T-helper 1 cell treated with Interleukin-12 subunit alpha and Interleukin-12 subunit beta and Interleukin-4 antibody, amounts not matched to agents 30 ng/mL and 1 ng/mL, for 36 hours (primary cell): ENCODE measurements around the gene ANAPC5. TPM values are rescaled to one million over a fixed set of nuclear protein-coding genes. Genes with fewer than 3 reads are reported as not detected.

ENCODE experiments used
- intact Hi-C: fragments of 100-400 bp; cut with micrococcal nuclease; formaldehyde crosslinking; loops from one replicate; pipeline ENCODE4 v1.15.1; 2024
- total RNA-seq: library from RNA; stranded (reverse); gene quantifications from 2 replicates; pipeline ENCODE4 v1.2.3, GENCODE V29; 2022

Gene ANAPC5
- total RNA-seq, 1 donor from 2014 or later, result 124 TPM

DNA sequence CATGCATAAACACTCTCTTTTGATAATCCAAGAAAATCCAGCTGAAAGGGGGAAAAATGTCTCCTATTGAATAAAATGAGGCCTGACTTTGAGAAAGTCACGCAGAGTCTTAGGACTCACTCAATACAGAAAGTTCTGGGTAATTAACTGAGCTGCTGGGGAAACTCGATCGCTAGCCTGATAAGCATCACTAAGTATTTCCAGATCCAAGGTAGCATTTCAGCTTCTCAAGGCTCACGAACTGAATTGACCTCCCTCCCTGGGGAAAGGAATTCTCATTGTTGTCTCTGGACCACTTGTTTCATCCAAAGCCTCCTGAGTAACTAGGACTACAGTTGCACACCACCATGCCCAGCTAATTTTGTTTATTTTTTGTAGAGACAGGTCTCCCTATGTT is 13.8 kb upstream of the ANAPC5 start:
- intact Hi-C loops, result no loop called here

DNA sequence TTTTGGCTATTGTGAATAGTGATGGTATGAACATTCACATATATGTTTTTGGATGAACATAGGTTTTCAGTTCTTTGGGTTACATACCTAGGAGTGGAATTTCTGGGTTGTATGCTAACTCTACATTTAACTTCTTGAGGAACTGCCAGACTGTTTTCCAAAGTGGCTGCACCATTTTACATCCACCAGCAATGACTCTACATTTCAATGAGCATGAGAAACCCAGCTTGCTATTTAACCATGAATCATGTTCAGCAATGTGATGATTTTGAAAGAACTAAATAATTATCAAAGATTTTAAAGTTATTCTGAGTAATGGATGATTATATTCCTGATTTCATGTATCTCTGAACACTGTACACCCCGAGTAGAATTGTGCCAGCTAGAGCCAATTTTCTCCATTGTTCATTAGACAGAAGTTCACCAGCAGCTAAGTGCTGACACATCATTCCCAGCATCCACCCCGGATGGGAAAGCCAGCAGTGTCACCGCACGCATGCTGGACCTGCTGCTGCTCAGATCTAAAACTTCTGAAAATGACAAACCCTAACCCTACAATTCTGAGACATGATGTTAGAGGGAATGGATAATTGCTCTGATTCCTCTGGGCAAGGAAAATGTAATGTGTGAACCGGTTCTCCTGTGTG is 13.3 kb upstream of the ANAPC5 start:
- intact Hi-C loops, result no loop called here

DNA sequence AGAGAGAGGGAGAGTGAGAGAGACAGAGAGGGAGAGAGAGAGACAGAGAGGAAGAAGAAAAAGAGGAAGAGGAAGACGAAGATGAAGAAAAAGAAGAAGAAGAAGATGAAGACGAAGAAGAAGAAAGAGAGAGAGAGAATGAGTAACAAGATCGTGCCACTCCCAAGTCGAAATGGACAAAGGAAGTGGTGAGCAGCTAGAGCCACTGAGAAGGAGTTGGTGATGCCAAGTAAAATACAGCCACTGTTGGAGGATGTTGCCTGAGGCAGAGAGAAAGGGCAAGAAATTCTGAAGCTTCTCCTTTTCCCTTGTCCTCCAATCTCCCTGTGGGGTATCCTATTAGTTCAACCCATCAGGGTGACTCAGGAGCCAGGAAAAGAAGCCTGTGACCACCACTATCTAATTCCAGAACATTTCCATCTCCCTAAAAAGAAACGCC is 12.5 kb upstream of the ANAPC5 start:
- intact Hi-C loops, result no loop called here

DNA sequence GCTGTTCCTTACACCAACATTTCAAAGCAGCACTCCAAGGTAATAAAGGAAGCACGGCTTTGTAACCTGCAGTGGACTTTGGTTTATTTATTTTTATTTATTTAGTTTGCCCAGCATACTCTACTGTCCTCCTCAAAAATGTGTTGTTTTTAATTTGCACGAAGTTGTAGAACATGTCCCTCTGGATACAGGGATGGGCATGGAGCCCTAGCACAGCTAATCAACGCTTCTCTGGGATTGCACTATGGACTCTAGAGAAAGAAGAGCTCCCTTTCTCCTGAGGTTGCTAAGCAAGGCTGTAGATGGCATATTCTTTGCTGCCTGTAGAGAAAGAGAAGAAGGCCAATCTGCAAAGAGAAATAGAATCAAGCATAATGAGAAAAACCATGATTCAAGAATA is 5.9 kb upstream of the ANAPC5 start:
- intact Hi-C loops, result no loop called here

DNA sequence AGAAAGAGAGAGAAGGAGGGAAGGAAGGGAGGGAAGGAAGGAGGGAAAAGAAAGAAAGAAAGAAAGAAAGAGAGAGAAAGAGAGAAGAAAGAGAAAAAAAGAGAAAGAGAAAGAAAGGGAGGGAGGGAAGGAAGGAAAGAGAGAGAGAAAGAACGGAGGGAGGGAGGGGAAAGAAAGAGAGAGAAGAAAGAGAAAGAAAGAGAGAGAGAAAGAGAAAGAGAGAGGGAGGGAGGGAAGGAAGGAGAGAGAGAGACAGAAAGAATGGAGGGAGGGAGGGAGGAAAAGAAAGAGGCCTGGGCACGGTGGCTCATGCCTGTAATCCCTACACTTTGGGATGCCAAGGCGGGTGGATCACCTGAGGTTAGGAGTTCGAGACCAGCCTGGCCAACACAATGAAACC is 5.1 kb upstream of the ANAPC5 start:
- intact Hi-C loops, result no loop called here

DNA sequence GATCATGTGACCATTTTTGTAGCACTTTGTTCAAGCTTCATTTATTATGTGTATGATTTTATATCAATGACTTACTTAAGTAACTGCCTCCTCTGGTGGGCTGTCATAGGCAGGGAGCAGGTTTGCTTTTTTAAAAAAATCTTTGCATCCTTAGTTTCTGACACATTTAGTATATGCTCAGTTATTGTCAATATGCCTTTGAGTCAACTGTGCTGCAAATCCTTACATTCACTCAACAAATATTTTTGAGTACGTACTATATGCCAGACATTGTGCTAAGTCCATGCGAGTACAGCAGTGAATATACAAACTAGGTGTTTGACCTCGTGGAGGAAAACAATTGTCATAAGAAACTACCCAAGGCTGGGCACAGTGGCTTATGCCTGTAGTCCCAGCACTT is 4.4 kb upstream of the ANAPC5 start:
- intact Hi-C loops, result no loop called here

DNA sequence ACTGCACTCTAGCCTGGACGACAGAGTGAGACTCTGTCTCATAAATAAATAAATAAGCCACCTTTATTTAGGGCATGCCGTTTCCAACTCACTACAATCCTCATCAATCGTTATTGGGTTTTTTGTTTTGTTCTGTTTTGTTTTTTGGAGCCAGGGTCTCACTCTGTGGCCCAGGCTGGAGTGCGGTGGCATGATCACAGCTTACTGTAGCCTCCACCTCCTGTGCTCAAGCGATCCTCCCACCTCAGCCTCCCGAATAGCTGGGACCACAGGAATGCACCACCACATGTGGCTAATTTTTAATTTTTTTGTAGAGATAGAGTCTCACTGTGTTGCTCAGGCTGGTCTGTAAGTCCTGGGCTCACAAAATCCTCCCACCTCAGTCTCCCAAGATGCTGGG is 3.6 kb upstream of the ANAPC5 start:
- intact Hi-C loops, result no loop called here

DNA sequence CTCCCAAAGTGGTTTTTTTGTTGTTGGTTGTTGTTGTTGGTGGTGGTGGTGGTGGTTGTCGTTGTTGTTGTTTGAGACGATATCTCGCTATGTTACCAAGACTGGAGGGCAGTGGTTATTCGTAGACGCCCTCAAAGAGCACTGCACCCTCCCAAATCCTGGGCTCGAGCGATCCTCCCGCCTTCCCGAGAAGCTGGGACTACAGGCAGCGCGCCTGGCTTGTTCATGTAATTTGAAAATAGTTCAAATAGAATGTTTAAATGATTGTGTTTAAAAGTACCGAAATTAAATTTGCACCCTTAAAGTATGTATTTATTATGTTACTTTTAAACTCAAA is 439 bp upstream of the ANAPC5 start:
- intact Hi-C loops, result loop anchor here (1.0 to 5.0 kb wide), 11 partner anchors 18 to 1100 kb away; partner anchors contain the start of genes CAMKK2, RHOF, RNF34 and VPS33A

DNA sequence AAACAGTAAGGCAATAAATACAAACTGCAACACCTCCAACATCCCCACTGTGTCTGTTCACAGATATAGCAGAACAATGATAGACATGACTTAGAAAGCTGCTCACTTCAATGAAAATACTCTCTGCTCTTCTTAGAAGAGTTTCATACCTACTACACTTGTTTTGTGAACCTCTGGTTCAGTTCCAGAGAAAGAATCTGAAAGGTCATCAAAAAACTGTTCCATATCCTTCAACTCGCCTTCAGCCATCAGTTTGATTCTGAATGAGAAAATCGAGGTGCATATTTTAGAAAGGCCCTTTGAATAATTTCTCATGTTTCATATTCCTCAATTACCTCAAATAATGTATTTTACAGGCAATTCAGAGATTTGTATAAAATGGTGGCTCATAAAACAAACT is 5.5 kb downstream of the ANAPC5 start:
- intact Hi-C loops, result no loop called here

DNA sequence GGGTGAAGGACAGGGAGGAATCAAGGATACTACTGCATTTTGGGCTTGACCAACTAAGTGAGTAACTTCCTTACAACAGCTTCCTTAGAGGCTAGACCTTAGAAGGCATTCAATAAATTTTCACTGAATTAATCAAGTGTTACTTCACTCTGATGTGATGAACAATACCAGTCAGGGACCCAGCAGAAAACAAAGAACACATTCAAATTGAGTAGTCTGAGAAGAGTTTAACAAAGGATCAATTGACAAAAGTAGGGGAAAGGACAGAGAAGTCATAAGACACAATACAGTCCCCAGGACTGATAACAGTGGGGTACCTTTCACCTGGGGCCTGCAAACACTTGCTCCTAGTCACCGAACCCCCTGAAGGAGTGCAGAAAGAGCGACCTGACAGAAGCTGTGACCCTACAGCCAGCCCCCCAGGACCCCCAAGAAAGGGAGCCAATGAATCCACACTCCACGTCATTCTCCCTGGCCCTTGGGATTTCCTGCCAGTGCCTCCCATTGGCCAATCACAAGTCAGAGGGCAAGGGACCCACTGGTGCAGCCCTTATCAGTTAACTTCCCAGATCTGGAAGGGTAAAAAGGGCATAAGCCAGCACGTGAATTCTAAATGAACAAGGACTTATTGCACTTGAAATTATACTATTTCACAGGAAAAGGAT is 6.9 kb downstream of the ANAPC5 start:
- intact Hi-C loops, result no loop called here

DNA sequence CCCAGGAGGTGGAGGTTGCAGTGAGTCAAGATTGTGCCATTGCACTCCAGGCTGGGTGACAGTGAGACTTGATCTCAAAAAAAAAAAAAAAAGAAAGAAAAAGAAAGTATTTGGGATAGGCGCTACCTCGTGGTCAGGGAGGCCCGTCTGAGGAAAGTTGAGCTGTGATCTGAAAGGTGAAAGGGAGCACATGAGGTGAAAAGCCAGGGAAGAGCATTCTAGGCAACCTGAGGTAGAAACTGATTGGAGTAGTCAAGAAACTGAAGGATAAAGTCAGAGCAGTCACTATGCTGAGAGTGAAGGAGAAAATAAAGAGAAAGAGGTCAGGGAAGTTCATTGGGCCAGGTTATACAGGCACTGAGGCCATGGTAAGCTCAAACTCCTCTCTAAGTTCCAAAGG is 7.7 kb downstream of the ANAPC5 start:
- intact Hi-C loops, result no loop called here

DNA sequence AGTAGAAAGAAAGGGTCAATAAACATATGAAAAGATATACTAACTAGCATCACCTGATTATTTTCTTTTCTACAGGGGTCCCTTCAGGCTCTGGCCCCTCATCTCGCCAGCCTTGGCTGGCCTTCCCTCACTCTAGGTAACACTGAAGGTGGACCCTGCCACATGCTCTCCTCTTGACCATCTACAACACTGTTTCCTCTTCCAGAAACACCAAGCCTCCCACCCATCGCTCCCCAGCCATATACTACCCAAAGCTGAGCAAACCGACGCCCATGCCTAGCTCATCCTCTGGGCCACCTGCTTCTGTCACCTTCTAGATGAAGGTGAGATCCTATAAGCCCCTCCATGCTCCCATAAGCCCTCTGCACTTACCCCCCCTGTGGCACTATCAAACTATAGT is 14.8 kb downstream of the ANAPC5 start:
- intact Hi-C loops, result no loop called here

DNA sequence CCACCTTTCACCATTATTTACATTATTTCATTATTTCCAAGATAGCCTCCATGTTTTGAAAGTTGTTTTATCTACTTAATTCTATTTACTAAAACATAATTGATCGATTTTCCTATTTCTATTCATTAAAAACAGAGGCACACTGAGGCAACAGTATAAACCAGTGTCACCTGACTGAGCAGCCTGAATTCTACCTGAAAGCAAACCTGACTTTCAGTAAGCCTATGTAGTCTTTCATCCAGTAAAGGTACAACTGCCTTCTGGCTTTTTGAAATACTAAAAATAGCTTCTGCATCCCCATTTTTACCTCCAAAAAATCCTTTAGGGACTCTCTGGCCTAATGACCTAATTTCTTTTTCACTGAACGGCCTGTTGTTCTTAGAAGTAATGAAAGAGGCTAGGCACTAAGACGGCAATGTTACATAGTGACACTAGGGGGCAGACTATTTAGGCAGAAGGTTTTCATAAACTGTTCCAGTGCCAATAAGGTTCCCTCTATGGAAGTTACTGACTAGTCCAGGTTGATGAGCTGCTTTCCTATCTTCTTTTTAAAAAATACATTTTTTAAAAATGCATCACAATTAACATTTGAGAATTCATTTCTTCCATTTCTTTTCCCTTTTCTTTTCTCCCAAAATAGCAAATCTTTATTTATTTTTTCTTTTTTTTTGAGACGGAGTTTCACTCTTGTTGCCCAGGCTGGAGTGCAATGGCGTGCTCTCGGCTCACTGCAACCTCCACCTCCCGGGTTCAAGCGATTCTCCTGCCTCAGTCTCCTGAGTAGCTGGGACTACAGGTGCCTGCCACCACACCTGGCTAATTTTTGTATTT is 17.5 kb downstream of the ANAPC5 start:
- intact Hi-C loops, result loop anchor here (1.0 to 2.0 kb wide), 4 partner anchors 18 to 348 kb away; partner anchors contain the start of genes ANAPC5 and RNF34

DNA sequence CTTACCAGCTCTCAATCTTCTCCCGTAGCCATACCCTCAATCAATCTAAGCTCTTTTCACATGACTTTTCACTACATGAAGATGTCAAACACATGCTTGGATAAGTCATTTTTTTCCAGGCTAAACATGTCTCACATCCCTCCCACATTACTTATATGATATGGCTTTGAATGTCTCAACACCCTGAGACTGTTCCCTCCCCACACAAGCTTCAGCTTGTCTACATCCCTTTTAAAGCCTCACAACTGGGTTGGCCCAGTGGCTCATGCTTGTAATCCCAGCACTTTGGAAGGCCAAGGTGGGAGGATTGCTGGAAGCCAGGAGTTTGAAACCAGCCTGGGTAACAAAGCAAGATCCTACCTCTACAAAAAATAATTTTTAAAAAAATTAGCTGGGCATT is 18.5 kb downstream of the ANAPC5 start:
- intact Hi-C loops, result loop anchor here (1.0 to 2.0 kb wide), 4 partner anchors 19 to 349 kb away; partner anchors contain the start of genes ANAPC5 and RNF34

DNA sequence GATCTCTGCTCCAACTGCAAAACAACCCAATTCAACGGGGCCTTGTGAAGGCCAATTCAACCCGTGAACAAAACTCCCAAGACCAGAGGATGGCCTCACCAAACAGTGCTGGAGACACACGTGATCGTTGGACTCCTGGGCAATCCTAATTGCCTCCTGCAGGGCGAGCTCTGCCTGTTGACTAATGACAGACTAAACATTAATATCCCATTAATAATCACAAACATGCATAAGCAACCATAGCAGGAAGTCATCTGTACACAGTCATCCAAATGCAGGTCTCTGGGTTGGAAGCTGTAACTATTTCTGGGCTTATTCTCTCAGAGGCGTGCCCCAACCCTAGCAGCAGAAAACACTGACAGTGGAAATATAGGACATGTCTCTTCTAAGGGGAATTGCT is 21.0 kb downstream of the ANAPC5 start:
- intact Hi-C loops, result no loop called here

DNA sequence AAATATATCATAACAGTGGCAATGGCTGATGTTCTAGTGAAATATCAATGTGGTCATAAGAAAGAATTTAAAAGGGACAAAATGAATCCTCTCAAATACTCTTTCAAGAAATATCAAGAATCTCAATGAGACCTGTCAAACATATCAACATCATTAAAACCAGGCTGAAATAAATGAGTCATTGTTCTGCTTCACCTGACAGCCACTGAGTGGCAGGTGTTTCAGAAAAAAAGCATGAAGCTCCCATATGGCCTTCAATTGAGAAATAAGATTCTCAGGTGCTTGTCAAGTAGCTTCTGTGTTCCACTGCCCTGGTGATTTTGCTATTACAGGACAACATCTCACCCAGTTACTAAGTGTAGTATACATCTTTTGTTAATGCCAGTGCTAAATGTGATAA is 21.5 kb downstream of the ANAPC5 start:
- intact Hi-C loops, result no loop called here

DNA sequence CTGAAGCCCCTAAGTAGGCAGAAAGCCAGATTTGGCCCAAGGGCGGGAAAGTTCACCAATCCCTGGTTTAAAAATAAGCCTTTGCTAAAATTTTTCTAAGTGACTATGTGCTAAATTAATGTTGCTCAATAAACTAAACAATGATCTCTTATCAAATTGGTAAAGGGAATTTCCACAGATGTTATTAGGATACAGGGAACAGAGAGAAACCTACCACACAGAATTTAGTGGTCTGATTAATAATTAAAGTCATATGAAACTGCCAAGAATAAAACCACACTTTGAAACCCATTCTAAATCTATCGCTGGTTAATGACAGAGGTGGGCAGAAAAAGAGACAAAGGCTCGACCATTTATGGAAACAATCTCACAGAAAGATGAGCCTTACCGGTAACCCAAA is 22.0 kb downstream of the ANAPC5 start:
- intact Hi-C loops, result no loop called here

DNA sequence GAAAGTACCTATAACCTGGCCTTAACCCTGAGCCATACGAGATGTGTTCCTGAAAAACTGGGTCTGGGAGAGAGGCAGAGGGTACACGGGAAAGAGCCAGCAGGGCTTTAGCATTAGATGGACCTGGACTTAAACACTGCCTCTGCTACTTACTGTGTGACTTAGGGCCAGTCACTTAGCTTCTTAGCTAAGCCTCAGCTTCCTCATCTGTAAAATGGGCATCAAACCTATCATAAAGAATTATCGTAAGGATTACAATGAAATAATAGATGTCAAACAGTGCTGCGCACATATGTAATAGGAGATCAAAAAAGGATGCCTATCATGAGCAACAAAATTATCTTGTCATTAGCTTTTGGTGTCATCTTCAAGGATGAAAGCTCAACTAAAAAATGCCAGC is 23.6 kb downstream of the ANAPC5 start:
- intact Hi-C loops, result no loop called here

DNA sequence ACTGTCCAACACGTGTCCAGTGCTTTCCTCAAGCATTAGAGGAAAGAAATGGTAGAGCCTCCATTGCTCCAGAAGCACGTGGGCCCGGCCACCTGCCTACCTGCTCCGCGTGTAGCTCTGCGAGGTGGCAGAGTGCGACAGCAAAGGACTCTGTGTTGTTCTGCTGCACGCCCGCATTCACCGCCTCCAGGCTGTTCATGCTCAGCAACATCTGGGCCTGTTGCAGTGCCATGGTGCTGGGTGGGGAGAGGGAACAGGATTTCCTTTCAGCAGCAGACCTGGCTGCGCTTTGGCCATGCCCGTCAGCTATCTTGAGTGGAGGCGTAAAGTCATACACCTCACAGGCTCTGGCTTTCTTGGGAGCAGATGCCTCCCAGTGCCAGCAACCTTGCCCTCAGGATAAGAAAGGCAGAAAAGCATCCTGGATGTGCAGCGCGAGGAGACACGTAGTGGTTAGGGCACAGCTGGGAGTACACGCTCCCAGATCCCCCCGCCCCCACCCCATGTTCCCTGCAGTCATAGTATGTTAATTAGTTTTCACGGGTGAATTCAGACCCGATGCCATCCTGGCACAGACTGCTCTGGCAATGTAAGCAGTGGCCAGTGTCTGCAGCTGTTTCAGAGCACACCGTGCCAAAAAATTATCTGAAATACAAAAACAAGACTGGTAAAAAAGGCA is 25.1 kb downstream of the ANAPC5 start:
- intact Hi-C loops, result no loop called here

DNA sequence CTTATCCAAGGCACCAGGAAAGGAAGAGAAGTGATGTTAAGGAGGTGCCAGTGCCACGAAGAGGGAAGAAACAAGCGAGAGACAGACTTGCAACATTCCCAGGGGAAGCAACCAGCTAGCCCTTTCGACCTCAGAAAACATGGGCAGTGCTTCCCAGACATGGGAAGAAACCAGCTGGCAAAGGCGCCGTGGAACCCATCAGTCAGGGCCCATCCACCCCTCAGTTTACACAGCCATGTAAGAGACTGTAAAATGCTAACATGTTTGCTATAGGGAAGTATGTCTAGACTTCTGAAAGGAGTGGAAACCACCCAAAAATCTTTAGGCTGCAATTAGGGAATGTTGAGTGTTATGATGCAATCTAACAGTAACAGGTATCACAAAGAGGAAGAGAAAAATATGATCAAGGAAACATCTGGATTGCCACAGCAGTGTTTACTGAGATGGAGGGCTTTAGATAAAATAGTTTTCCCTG is 26.3 kb downstream of the ANAPC5 start:
- intact Hi-C loops, result no loop called here

DNA sequence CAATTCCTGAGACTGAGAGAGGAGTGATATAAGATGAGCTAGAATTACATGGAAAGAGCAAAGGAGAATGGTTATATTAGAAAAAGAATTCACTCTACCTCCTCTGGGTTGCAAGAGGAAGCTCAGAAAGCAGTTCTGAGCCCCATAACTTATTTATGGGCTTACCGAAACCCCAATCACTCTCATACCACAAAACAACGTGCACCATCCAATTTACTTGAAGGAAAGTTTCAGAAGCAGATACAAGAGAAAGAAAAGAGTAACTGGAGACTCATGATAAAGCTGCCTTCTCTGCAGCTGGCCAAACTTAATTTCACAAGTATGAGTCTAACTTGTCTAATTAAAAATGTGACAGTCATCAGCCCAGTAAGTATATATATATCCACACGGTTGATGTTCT is 28.3 kb downstream of the ANAPC5 start:
- intact Hi-C loops, result no loop called here

DNA sequence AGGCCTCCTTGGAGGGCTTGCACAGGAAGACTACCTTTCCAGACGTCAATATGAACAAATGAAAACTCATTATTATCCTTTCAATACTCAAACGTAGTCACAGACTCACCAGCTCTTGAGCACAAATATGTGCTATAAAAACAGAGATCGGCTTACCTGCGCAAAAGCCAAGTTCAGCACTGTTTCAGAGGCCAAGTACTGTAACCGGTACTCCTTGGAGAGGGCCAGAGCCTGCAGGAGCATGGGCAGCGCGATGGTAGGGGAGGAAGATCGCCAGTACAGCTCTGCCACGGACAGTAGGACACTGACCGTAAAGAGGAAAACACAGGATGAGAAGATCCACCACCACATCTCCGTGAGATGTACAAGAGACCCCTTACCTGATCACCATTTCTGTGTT is 34.1 kb downstream of the ANAPC5 start:
- intact Hi-C loops, result no loop called here
